EH (cell line): ENCODE measurements around the gene CATSPERZ.
A peak's percentile ranks its signal among the peaks of the same experiment; 100 is the strongest.
"Not testable (repeated sequence)": the region's sequence is repeated elsewhere in the genome, so short reads cannot be mapped to it uniquely, and the experiment has no call there.

Experiments
- DNase-seq: peaks from one replicate; pipeline ENCODE4 v3.0.0-alpha.2; 2015; ENCODE audit warnings: low read depth

CATSPERZ gene

GRCh38 chr11:64321026-64321425 is 20.9 kb downstream of the CATSPERZ start:
- no peak for DNase-seq

DNA sequence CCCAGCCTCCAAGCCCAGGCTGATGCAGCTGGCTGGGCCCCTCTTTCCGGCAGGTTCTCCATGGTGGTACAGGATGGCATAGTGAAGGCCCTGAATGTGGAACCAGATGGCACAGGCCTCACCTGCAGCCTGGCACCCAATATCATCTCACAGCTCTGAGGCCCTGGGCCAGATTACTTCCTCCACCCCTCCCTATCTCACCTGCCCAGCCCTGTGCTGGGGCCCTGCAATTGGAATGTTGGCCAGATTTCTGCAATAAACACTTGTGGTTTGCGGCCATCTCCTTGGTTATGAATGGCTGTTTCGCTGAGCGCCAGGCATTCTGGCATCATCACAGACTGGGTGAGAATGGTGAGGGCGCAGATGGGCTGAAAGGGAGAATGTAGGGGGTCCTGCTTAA is 21.4 kb downstream of the CATSPERZ start:
- DNase-seq, result no peak

- DNase-seq, result no peak
These were observed 22.7 kb downstream of the CATSPERZ start for GRCh38 chr11:64322925-64323260.

DNA sequence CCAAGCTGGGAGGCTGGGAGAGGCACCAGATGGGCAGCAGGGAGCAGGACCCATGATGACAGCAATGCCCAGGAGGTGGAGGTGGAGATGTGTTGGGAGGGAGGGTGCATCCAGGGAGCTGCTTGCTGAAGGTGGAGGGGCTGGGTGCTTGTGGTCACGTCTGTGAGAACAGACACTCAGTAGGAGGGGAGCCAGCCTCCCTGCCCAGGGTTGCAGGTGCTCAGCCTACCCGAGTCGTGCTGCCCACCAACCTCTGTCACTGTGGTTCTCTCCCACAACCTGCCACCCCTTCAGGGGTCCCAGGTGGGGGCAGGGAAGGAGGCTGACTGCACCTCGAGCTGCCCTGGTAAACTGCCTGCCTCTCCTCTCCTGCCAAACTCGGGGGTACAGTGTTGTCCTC is 23.2 kb downstream of the CATSPERZ start:
- DNase-seq, result no peak

DNA sequence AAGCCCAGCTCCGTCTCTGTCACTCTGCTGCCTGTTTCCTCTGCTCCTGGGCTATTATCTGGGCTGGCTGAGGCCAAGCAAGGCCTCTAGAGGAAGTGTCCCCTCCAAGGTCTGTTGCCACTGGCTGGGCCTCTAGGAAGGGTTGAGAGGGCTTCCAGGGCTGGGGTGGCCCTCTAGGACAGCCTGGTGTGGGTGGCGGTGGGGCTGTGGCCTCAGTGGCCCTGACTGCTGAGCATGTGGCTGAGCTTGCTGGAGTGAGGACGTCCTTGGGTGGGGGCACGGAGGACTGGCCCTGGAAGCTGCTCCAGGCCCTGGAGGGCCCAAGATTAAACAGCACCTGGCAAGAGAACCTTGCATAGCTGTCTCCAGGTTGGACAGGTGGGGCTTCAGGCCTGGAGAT is 23.8 kb downstream of the CATSPERZ start:
- DNase-seq, result not testable (repeated sequence)

GRCh38 chr11:64324692-64325469 is 24.7 kb downstream of the CATSPERZ start:
- no peak for DNase-seq

DNA sequence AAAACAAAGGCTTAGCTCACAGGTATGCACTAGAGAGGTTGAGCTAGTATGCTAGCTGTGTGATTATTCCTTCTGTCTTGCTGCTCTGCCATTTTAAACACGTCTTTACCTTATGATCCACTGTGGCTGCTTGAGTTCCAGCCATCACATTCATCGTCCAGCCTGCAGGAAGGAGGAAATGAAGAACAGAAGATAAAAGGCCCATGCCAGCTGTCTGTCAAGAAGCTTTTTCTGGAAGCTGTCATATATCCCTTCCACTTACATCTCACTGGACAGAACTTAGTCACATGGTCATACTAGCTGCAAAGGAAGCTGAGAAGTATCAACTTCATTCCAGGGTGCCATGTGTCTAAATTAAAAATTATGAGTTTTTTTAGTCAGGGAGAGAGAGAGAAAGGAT is 27.2 kb downstream of the CATSPERZ start:
- no peak for DNase-seq

GRCh38 chr11:64327993-64328392 is 27.8 kb downstream of the CATSPERZ start:
- no peak for DNase-seq

DNA sequence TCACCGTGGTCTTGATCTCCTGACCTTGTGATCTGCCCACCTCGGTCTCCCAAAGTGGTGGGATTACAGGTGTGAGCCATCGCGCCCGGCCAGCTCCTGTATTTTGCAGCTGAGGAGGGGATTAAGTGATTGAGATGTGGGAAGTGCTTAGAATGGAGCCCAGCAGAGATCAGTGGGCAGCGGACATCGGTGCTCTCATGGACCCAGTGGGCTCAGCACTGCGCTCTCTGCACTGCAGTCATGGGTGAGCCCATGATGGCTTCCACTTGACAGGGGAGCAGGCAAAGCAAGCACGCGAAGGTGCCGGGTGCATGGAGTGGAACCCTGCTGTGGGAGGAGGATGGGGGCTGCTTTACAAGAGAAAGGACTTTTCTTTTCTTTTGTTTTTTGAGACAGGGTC is 30.7 kb downstream of the CATSPERZ start:
- no peak for DNase-seq

DNA sequence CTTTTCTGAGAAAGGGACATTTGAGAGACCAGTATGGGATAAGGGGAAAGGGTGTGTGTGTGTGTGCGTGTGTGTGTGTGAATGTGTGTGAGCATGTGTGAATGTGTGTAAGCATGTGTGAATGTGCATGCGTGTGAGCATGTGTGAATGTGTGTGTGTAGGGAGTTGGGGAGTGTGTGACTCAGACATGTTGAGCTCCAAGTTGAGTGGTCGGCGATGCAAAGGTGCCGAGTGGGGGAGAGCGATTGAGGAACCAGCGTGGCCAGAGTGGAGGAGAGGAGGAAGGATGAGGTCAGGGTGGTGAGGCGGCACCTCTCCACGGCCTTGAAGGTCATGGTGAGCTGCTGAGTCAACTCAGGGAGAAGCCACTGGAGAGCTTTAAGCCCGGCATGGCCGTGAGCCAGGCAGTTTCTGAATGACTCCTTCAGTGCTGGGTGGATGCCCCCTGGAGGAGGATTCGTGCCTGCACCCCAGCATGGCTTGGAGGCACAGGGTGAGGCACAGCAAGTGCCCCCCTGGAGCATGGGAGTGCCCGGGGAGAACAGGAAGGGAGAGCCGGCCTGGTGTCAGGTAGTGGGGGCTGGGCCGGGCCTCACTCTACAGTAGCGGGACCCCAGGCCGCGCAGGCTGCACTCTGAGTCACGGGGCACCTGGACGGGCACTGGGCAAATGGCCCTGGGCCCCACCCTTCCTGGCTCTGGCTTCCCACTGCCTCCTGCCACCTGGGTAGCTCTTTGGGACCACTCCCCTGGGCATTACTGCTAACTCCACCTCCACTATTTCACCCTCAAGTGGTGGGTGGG is 31.6 kb downstream of the CATSPERZ start:
- DNase-seq, result peak; percentile 91

DNA sequence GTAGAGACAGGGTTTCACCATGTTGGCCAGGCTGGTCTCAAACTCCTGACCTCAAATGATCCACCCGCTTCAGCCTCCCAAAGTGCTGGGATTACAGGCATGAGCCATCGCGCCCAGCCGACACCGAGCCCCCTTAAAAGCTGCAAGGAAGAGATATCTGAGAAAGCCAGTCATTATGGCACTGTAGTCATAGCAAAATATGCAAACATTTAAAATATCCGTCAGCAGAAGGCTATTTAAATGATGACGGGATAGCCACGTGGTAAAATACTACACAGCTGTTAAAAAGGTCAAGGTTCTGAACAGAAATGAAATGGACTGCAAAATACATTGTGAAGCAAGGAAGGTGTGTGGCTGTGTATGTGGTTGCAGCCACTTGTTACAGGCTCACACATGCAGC is 33.4 kb downstream of the CATSPERZ start:
- no peak for DNase-seq

DNA sequence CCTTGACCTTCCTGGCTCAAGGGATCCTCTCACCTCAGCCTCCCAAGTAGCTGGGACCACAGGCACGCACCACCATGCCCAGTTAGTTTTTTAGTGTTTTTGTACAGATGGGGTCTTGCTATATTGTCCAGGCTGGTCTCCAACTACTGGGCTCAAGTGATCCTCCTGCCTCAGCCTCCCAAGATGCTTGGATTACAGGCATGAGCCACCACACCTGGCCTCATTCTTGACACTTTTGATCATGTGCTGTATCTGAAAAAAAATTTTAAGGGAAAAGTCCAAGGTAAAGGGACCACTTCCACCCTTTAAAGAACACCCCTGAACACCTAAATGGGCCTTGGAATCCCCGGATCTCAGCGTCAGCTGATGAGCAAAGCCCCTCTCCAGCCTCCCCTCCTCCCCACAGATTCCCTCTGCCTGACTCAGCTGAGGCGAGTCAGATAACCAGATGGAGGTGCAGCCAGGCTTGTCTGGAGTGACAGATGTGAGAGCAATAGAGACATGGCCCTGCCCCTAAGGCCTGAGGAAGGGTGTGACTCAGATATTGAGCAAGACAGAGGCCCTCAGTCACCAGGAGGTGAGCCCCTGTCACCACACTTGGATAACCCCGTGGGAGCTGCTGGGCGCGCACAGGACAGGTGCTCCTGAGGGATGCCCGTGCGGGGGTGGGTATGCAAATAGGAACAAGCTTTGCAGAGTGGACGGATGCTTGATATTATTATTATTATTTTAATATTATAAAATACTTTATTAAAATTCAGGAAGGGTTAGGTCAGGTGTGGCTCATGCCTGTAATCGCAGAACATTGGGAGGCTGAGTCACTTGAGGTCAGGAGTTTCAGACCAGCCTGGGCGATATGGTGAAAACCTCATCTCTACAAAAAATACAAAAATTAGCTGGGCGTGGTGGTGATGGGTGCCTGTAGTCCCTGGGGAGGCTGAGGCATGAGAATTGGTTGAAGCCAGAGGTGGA is 34.9 kb downstream of the CATSPERZ start:
- peak; percentile 96 for DNase-seq

DNA sequence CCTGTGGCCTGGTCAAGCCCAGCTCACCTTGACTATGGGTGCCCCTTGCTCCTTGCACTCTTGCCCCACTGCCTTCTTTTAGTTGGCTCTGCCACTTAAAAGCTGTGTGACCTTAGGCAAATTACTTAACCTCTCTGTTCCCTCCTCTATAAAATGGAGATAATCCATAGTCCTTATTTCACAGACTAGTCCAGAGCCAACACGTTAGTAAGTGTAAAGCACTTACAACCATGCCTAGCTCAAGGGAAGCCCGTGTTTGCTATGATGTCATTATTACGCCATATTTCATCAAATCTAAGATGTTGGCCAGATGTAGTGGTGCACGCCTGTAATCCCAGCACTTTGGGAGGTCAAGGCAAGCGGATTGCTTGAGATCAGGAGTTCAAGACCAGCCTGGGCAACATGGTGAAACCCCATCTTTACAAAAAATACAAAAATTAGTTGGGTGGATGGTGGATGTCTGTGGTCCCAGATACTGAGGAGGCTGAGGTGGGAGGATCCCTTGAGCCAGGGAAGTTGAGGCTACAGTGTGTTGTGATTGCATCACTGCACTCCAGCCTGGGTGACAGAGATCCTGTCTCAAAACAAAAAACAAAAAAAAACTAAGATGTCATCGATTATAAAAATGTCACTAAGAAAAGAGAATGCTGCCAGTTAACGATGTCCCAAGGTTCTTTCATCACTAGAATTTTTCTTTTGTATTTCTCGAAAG is 37.5 kb downstream of the CATSPERZ start:
- DNase-seq, result no peak

GRCh38 chr11:64338716-64339115 is 38.6 kb downstream of the CATSPERZ start:
- no peak for DNase-seq

GRCh38 chr11:64339286-64339685 is 39.1 kb downstream of the CATSPERZ start:
- DNase-seq, result no peak

- DNase-seq, result no peak
These were observed 39.7 kb downstream of the CATSPERZ start, which contains the start of gene CCDC88B for GRCh38 chr11:64339754-64340408. Gene CCDC88B, plus strand, starts transcription at chr11:64340204. Its CDS starts 63 bp downstream, at chr11:64340267.

GRCh38 chr11:64340671-64341335 is 40.6 kb downstream of the CATSPERZ start:
- no peak for DNase-seq

DNA sequence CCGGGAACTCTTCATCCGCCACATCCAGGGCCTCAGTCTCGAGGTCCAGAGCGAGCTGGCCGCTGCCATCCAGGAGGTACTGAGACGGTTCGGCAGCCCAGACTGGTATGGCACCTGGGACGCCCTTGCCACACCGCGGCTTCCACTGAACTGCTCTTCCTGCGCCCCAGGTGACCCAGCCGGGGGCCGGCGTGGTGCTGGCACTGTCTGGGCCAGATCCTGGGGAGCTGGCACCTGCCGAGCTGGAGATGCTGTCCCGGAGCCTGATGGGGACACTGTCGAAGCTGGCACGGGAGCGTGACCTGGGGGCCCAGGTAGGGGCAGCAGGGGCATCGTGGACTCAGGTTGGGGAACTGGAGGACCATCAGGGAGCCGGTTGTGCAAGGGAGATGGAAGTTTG is 41.3 kb downstream of the CATSPERZ start:
- no peak for DNase-seq

DNA sequence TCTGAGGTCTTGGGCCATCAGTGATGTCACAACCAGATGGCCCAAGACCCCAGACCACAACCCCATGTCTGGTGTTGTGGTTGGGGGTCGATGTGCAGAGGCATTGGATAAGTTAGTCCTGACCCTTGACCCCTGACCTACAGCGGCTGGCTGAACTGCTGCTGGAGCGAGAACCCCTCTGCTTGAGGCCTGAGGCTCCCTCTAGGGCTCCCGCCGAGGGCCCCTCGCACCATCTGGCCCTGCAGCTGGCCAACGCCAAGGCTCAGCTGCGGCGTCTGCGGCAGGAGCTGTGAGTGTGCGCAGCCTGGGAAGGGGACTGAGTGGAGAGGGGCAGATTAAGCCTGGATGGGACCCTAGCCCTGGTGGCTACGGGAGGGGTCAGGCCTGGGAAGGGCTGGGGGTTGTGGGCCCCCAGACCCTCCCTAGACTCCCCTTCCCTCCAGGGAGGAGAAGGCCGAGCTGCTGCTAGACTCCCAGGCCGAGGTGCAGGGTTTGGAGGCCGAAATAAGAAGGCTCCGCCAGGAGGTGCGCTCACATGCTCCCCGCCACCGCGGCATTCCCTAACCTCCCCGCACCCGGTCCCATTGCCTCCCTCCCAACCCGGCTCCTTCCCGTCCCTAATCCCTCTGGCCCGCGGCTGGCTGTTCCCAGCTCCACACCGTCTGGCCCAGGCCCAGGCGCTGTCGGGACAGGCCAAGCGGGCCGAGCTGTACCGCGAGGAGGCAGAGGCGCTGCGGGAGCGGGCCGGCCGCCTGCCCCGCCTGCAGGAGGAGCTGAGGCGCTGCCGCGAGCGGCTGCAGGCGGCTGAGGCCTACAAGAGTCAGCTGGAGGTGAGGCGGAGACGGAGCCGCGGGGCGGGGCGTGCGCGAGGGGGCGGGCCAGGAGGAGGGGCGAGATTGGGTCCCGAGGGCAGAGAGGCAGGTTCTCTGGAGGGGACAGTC is 42.0 kb downstream of the CATSPERZ start:
- peak; percentile 89 for DNase-seq
